ENCODE measurements around the gene CYP3A7.
"Not testable (repeated sequence)": the region's sequence is repeated elsewhere in the genome, so short reads cannot be mapped to it uniquely, and the experiment has no call there.

The CYP3A7 gene

DNA sequence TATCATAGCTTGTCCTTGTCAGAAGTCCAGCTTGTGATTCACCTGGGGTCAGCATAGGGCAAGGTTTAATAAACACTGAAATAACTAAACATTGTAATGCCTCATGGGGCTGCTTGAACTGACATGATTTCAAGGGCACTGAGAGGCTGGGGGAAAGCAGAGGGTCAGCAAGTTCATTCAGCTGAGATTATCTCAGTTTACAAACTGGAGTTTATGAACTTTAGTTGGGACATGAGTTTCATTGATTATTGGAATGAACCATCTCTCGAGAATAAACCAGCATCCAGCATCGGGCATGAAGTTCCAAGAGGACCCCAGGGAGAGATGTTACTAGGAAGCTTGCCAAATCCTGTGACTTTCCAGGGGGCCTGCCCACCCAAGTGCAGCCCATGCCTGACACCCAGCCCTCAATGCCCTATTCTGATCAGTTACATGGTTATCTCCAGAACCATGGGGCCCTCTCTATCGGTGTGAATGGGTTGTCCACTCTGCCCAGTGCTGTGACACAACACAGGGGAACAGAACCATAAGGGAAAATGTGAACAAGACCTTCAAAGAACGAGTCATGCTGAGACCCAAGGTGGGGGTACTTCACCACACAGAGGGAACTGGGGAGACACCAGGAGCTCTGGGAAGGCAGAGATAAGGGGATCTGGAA, 7.9 kb upstream of the CYP3A7 start:
- in situ Hi-C loops (cut with HindIII; ENCODE audit: low sequenced_read_pairs): no loop called here

DNA sequence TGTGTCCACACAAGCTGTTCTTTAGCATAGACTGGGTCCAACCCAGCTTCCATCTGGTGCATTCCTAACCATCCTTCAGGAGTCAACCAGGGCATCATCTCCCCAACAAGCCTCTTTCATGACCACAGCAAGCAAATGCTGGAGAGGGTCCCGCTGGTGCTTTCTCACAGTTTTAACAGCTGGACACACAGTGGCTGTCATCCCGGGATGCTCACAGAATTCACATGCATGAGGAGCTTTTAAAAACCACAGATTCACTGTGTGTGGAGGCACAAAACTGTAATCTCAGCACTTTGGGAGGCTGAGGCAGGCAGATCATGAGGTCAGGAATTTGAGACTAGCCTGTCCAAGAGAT, 6.4 kb upstream of the CYP3A7 start:
- in situ Hi-C loops (cut with HindIII; ENCODE audit: low sequenced_read_pairs): no loop called here

DNA sequence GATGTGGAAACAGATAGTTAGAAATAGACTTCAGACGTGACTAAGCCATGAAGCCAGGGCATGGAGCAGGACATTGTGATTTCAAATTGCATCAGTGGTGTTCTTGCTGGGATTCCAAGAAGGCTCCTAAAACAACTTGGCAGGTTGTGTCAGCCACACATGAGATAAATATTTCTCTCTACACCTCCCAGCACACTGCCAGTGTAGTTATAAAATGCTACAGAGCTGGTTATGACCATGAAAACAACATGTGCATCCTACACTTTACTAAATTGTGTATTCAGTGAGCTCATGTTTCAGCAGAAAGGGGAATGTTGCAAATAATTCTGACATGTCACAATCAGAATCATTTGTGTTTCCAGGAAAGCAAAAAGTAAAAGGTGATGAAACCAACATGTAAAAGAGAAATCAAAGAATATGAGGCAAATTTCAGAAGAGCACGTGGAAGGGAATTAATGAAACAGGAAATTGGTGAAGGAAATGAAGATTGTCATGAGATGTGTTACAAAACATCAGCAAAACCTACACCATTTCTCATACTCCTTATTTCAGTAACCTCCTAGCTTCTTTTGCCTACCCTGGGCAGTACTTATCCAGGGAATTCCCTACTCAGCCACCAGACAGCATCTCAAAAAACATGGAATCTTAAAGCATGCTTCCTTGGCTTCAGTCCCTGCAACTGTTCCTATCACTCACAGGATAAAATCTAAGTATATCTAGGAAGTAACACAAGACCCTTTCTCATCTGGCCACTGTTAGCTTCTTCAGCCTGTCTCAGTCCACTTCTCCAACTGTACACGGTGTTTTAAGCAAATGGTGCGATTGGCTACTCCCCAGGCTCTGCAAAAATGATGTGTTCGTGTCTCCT, 5.8 kb upstream of the CYP3A7 start:
- in situ Hi-C loops (cut with HindIII; ENCODE audit: low sequenced_read_pairs): no loop called here

DNA sequence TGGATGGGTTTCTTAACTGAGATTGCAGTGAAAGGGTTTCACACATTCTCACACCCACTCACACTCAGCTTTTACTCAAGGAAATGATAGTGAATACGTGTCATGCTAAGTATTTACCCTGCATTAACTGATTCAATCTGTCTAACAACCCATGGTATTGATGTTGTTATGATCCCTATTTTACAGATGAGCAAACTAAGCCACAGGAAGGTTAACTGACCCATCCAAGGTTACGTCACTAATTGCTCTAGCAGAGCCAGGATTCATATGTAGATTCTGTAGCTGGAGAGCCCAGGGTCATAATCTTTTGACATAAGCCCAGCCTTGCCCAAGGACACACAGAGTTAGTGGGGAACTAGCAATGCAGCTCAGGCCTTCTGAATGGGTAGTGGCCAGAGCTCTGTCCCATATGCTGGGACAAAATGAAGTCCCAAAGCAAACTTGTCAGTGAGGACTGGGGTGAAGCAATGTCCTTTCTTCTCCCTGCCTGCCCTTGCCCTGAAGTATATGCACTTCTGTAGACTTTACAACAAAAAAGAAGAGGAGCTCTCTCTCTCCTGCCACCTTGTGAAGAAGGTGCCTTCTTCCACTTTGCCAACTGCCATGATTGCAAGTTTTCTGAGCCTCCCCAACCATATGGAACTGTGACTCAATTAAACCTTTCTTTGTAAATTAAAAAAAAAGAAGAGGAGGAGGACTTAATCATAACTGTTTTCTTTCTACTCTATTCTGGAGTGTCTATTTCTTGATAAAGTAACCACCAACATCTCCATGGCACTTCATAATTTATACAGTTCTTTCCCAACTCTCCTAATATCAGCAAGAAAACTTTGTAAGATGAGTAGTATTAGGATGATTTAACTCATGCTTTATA, 4.9 kb upstream of the CYP3A7 start:
- in situ Hi-C loops (cut with HindIII; ENCODE audit: low sequenced_read_pairs): no loop called here

DNA sequence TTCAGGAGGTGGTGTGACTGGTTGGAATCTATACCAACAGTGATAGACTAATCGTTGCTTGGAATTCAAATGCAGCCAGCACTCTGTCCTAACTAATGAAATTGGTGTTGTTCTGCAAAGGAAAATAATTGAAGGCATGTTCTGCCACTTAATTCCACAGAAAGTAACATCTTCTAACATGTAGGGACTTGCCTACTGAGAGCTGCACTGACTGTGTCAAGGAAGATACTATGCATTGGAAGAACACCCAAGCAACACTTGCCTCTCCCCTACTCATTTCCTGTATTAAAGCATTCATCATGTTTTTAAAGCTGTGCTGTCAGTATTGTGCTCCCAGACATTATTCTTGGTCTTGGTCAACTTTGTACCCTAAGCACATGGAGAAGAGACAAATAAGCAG, 2.7 kb upstream of the CYP3A7 start:
- in situ Hi-C loops (cut with HindIII; ENCODE audit: low sequenced_read_pairs): no loop called here

DNA sequence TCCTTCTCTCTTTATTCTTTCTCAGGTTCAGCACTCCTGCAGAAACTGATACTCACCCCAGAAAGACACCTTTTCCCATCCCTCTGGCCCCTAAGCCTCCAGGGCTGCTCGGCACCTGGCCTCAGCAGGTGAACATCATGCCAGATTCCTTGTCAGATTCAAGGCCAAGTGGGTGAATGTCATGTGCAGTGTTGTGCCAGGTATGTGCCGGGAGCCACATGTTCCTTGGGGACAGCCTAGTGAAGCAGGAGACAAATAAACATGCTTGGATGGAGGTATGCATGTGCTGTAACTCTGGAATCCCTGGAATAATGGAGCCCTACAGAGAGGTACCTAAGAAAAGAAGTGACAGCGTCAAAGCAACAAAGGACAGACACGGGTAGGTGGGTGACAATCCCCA, 1.7 kb upstream of the CYP3A7 start:
- in situ Hi-C loops (cut with HindIII; ENCODE audit: low sequenced_read_pairs): not testable (repeated sequence)

DNA sequence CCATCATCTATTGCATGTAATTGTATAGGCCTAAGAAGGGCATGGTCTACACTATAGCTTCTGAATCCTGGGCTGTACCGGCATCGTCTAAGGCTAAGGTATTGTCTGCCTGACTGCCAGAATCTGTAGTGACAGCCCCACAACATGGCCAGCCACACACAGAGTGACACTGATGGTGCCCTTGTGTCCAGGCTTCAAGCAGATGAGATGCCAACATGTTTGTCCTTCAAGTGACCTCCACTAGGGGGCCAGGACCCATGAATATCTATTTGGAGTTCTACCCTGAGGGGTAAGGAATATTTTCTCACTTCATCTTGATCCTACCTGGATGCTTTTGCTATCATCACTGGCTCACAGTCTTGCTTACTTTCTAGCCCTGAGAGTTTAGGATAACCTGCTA, 1.5 kb downstream of the CYP3A7 start:
- in situ Hi-C loops (cut with HindIII; ENCODE audit: low sequenced_read_pairs): no loop called here

DNA sequence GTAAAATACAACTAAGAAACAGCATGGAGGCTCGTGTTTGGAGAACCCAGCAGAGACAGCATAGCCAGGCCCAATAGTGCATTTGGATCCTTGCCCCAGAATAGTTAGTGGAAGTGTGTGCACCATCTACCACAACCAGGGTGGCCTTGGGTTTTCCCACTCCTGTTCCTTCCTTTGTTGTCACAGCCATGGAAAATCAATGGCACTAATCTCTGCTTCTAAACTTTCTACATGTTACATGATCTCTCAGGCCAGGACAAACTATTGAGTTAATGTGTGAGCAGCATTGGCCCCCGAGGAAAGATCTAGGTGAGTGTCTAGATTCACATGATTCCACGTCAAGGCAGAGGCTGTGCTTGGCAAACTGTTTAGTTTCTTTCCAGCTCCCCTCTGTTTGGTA, 2.0 kb downstream of the CYP3A7 start:
- in situ Hi-C loops (cut with HindIII; ENCODE audit: low sequenced_read_pairs): no loop called here

DNA sequence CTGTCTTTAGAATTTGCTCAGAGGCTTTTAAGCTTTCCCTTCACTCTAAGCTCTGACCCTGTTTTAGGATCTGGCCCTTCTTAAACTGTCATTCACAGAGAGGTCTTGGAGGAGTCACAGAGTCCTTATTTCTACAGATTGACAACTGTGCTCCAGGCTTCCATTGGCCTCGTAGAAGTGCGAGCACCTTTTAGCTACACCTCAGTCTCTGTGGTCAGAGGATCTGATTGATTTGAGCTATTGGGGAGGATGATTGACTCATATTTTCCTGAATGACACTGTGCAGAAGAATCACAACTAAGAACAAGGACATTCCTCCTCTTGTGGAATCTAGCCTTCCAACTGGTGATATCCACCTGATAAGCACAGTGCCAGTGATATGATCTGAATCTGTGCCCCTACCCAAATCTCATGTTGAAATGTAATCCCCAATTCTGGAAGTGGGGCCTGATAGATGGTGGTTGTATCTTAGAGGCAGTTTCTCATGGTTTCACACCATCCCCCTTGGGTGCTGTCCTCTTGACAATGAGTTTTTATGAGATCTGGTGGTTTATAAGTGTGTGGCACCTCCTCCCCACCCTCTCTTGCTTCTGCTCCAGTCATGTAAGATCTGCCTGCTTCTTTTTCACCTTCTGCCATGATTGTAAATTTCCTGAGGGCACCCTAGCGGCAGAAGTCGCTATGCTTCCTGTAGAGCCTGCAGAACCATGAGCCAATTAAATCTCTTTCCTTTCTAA, 3.2 kb downstream of the CYP3A7 start:
- in situ Hi-C loops (cut with HindIII; ENCODE audit: low sequenced_read_pairs): no loop called here

DNA sequence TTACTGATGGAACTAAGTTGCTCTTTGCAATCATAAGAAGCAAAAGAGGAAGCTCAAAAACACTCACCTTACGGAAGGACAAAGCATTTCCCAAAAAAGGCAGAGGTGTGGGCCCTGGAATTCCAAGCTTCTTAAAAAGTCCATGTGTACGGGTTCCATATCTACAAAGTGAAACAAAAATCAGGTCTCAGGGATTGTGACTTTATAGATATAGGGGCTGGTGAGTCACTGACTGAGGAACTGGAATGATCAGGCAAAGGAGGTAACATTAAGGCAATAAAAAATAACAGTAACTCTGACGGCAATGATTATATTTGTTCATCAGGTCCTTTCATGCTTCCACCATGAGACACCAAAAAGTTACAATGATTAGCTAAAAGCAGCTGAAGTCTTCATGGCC, 4.0 kb downstream of the CYP3A7 start:
- in situ Hi-C loops (cut with HindIII; ENCODE audit: low sequenced_read_pairs): no loop called here

DNA sequence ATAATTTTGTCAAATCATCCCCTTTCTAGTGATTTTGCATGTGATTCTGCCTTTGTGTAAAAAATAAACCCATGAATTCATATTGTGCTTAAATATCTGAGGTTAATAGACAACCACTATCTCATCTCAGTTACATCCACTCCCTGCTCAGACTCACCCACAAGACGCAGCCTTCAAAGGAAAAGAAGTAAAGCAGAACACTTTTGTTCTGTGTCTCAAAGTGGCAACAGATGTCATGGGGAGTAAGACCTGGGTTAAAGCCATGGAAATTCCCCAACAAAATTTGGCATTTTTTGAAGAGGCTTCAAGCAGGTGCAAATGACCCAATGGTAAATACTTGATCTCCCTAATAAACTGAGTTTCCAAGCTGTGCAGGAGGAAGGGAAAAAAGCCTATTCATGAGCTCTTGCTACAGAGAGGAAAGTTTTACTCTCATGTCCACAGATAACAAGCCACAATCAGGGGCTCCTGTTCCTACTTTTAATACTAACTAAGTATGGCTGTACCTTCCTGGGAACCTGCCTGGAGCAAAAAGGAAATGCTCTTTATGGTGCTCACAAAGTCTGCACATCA, 4.7 kb downstream of the CYP3A7 start:
- in situ Hi-C loops (cut with HindIII; ENCODE audit: low sequenced_read_pairs): no loop called here

DNA sequence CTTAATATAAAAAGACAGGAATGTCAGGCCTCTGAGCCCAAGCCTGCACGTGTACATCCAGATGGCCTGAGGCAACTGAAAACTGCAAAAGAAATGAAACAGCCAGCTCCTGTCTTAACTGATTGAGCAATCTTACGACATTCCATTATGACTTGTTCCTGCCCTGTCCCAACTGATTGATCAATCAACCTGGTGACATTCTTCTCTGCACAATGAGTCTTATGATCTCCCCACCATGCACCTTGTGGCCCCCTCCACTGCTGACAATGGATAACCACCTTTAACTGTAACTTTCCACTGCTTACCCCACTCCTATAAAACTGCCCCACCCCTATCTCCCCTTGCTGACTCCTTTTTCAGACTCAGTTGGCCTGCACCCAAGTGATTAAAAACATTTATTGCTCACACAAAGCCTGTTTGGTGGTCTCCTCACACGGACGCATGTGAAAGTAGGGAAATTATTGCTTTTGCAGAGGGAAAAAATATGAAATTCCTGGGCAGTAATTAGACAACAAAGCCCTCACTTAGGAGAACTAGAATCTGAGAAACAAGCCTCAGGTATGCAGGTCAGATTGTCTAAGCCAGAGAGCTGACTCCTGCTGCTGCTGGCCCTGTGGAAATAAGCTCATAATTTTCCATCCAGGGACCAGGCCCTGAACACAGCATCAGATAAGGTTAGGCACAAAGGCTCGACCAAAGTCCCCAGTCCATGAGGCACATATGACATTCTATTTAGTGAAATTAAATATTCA, 5.3 kb downstream of the CYP3A7 start:
- in situ Hi-C loops (cut with HindIII; ENCODE audit: low sequenced_read_pairs): no loop called here

DNA sequence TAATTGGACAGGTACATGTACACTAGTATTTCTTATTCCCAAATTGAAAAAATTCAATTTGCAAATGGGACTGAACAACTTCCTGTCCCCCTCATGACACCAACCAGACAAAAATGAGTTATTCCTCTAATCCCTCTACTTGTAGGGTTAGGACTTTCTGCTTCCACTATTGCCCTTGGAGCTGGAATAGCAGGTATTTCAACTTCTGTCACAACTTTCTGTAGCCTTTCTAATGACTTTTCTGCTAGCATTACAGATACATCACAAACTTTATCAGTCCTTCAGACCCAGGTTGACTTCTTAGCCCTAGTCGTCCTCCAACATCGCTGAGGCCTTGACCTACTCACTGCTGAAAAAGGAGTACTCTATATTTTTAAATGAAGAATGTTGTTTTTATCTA, 6.4 kb downstream of the CYP3A7 start:
- in situ Hi-C loops (cut with HindIII; ENCODE audit: low sequenced_read_pairs): no loop called here

DNA sequence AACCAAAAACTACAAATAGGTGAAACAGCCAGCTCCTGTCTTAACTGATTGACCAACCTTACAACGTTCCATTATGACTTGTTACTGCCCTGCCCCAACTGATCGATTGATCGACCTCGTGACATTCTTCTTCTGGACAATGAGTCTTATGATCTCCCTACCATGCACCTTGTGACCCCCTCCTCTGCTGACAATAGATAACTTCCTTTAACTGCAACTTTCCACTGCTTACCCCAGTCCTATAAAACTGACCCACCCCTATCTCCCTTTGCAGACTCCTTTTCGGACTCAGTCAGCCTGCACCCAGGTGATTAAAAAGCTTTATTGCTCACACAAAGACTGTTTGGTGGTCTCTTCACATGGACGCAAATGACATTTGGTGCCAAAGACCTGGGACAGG, 11.8 kb downstream of the CYP3A7 start:
- in situ Hi-C loops (cut with HindIII; ENCODE audit: low sequenced_read_pairs): not testable (repeated sequence)

DNA sequence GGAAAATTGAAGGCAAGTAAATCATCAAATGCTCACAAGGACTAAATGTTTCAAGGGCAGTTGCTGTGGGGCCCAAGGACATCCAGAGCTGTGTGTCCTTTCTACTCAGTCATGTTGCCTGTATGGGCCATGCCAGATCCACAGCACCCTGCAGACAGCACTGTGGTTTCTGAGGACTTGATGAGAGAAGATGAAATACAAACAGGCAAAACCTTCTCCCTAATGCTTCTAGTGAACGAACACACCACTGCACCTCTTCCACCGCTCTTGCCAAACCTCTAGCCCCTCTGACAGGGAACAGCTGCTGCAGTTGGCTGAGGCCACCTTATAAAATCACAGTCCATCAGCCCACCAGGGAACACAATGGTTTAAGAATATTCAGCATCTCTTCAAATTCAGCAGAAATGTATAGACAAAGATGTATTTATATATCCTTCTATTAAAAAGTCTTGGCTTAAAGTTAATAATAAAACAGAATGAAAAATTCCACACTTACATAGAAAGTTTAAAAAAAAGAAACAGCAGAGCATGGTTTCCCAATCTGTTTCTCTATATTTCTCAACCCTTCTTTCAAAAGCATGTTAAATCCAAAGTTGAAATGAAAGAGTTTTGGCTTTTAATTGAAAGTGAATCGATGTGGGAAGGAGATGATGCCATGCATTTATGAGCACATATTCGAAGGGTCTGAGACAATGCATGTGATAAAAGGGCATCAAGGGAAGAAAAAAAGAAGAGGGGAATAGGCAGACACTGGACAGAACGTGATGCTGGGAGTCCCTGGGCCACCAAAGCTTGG, 14.0 kb downstream of the CYP3A7 start:
- in situ Hi-C loops (cut with HindIII; ENCODE audit: low sequenced_read_pairs): no loop called here

DNA sequence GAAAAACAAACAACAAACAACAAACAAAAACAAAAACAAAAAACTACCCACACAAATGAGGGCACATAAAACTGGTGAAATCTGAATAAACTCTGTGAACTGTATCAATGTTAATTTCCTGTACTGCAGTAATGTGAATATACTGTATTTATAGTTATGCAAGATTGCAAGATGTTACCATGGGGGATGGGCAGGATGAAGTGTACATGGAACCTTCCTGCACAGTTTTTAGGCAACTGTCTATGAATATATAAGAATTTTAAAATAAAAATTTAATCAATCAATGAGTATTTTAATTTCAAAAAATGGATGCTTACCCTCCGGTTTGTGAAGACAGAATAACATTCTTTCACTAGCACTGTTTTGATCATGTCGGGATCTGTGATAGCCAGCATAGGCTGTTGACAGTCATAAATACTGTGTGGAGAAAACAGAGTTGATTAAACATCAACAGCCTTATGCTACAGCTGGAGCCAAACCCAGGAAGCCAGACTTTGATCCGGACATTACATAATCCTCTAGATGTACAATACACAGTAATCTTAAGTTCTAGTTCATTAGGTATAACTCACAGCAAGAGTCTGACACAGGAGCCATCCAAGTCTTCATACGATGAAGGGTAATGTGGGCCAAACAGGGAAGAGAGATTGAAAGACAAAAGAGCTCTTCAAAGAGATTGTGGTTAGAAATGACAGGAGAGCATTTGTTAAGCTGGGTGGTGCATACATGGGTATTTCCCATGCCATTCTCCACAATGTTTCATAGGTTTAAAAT, 14.8 kb downstream of the CYP3A7 start:
- in situ Hi-C loops (cut with HindIII; ENCODE audit: low sequenced_read_pairs): no loop called here

DNA sequence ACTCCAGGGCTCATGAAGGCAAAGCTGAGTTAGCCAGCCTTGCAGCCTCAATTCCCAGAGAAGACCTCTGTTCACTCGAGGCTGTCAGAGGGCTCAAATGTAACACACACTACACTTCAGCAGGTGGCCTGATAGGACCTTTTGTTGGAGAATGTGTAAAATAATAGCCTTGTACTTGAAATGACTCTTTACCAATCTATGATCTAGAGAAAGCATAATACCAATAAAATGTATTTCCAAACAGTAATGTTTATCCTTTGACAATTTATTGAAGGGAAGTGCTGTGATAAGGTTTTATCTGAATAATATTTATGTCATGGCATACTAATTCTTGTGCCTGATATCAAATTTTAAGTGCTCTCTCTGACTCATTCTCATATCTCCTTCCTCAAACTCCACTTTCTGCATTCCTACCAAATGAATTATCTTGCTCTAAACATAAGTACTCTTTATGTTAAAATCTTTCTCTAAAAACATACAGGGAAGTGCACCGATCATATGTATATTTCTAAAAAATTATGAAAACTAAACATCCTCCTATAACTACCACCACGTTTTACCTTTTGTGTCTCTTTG, 20.9 kb downstream of the CYP3A7 start:
- in situ Hi-C loops (cut with HindIII; ENCODE audit: low sequenced_read_pairs): no loop called here
